ENCODE data around the gene BRIP1. TPM values are rescaled to one million over a fixed set of nuclear protein-coding genes. Genes with fewer than 3 reads are reported as not detected.

BRIP1 gene
- total RNA-seq, 1 donor, result 6.2 TPM

- Histone ChIP-seq H3K79me2 (ENCODE audit: insufficient read depth, low read length) (no peaks in the 10 kb centered on the region), H2AFZ (ENCODE audit: low read length) (no peak overlapping the region), H3K27me3 (ENCODE audit: insufficient read depth, low read length) (no peaks in the 10 kb centered on the region), H3K4me1 (ENCODE audit: insufficient read depth, low read length) (peaks cover 21% of the 10 kb centered on the region), H3K9me3 (ENCODE audit: low read depth, low read length) (no peaks in the 10 kb centered on the region), H3K36me3 (ENCODE audit: insufficient read depth, low read length) (peaks cover 7% of the 10 kb centered on the region), H3K27ac (ENCODE audit: low read depth, low read length) (no peak overlapping the region), H3K4me3 (ENCODE audit: insufficient read depth, low read length) (no peak overlapping the region), H3K4me2 (ENCODE audit: insufficient read depth, low read length) (no peak overlapping the region), H4K20me1 (ENCODE audit: insufficient read depth, low read length) (no peaks in the 10 kb centered on the region)
- TF ChIP-seq, protein P1, sequence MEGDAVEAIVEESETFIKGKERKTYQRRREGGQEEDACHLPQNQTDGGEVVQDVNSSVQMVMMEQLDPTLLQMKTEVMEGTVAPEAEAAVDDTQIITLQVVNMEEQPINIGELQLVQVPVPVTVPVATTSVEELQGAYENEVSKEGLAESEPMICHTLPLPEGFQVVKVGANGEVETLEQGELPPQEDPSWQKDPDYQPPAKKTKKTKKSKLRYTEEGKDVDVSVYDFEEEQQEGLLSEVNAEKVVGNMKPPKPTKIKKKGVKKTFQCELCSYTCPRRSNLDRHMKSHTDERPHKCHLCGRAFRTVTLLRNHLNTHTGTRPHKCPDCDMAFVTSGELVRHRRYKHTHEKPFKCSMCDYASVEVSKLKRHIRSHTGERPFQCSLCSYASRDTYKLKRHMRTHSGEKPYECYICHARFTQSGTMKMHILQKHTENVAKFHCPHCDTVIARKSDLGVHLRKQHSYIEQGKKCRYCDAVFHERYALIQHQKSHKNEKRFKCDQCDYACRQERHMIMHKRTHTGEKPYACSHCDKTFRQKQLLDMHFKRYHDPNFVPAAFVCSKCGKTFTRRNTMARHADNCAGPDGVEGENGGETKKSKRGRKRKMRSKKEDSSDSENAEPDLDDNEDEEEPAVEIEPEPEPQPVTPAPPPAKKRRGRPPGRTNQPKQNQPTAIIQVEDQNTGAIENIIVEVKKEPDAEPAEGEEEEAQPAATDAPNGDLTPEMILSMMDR (IDR thresholded peaks at IDR 0.05; ENCODE audit: extremely low read depth, low read depth, low read length), result no peak
- DNase-seq (ENCODE audit: insufficient read length, low spot score, missing footprints), result no peak
Measured at GRCh38 chr17:61803796-61804195, 59.5 kb downstream of the BRIP1 start.

GRCh38 chr17:61803216-61803615, 60.1 kb downstream of the BRIP1 start:
- DNase-seq (ENCODE audit: insufficient read length, low spot score, missing footprints), result no peak
- Histone ChIP-seq H3K9me3 (ENCODE audit: low read depth, low read length) (no peaks in the 10 kb centered on the region), H4K20me1 (ENCODE audit: insufficient read depth, low read length) (no peaks in the 10 kb centered on the region), H3K27ac (ENCODE audit: low read depth, low read length) (no peak overlapping the region), H3K4me2 (ENCODE audit: insufficient read depth, low read length) (no peak overlapping the region), H3K4me1 (ENCODE audit: insufficient read depth, low read length) (peaks cover 21% of the 10 kb centered on the region), H3K36me3 (ENCODE audit: insufficient read depth, low read length) (peaks cover 8% of the 10 kb centered on the region), H3K4me3 (ENCODE audit: insufficient read depth, low read length) (no peak overlapping the region), H3K27me3 (ENCODE audit: insufficient read depth, low read length) (no peaks in the 10 kb centered on the region), H3K79me2 (ENCODE audit: insufficient read depth, low read length) (no peaks in the 10 kb centered on the region), H2AFZ (ENCODE audit: low read length) (no peak overlapping the region)
- TF ChIP-seq, protein P1 (IDR thresholded peaks at IDR 0.05; ENCODE audit: extremely low read depth, low read depth, low read length), result no peak

DNA sequence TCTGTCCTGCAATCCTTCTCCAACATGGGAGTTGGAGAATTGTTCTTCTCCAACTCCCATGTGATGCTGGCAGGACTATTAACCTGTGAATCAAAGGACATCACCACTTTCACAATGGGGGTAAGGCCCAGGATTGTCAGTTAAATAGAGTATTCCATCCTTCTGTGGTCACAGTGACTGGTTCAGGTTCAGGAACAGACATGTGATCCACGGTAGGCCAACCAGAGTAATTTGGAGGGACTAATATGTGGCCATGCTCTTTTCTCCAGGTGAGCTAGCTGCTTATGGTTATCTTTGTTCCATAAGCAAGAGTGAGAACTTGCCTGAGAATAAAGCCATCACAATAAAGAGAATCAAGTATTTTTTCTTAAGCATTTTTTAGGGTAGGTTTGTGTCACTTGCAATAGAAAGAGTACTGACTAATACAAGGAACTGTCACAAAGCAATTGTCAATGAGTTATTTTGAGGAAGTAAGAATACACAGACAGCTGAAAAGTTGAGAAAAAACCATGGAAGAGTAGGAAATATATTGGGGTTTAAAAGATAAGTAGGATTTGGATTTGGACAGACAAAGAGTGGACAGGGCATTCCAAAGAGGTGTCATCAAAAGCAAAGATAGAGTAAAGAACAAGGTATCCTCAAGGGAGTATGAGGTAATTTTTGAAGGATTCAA, 63.4 kb downstream of the BRIP1 start:
- TF ChIP-seq, protein P1 (IDR thresholded peaks at IDR 0.05; ENCODE audit: extremely low read depth, low read depth, low read length), result no peak
- peaks cover 8% of the 10 kb centered on the region for H3K36me3 ChIP-seq (ENCODE audit: insufficient read depth, low read length)
- DNase-seq (ENCODE audit: insufficient read length, low spot score, missing footprints), result no peak

DNA sequence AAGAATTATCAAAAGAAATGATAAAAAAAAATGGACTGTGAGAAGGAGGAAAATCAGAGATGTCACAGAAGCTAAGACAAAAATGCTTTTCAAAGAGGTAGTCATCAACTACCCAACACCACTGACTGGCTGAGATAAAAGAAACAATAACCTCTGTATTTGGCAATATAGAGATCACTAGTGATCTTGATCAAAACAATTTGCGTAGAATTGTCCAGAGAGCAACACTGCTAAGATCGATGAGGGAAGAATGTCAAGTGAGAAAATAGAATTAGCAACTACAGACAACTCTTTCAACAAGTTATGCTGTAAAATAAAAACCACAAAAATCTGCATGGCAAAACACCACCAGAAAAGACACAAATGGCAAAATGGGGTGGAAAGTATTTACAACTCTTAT, 66.0 kb downstream of the BRIP1 start:
- DNase-seq (ENCODE audit: insufficient read length, low spot score, missing footprints), result no peak
- Histone ChIP-seq H3K36me3 (ENCODE audit: insufficient read depth, low read length) (peaks cover 8% of the 10 kb centered on the region), H3K4me1 (ENCODE audit: insufficient read depth, low read length) (no peaks in the 10 kb centered on the region), H3K79me2 (ENCODE audit: insufficient read depth, low read length) (no peaks in the 10 kb centered on the region), H4K20me1 (ENCODE audit: insufficient read depth, low read length) (no peaks in the 10 kb centered on the region), H2AFZ (ENCODE audit: low read length) (no peak overlapping the region), H3K27me3 (ENCODE audit: insufficient read depth, low read length) (no peaks in the 10 kb centered on the region), H3K9me3 (ENCODE audit: low read depth, low read length) (no peaks in the 10 kb centered on the region), H3K4me3 (ENCODE audit: insufficient read depth, low read length) (no peak overlapping the region), H3K27ac (ENCODE audit: low read depth, low read length) (no peak overlapping the region), H3K4me2 (ENCODE audit: insufficient read depth, low read length) (no peak overlapping the region)
- TF ChIP-seq, protein P1 (IDR thresholded peaks at IDR 0.05; ENCODE audit: extremely low read depth, low read depth, low read length), result no peak

More for the DNA sequence above, 63.4 kb downstream of the BRIP1 start:
- no peak overlapping the region for H3K4me2 ChIP-seq (ENCODE audit: insufficient read depth, low read length)
- no peaks in the 10 kb centered on the region for H3K27me3 ChIP-seq (ENCODE audit: insufficient read depth, low read length)
- no peaks in the 10 kb centered on the region for H3K9me3 ChIP-seq (ENCODE audit: low read depth, low read length)
- H3K27ac ChIP-seq (ENCODE audit: low read depth, low read length), result no peak overlapping the region
- no peaks in the 10 kb centered on the region for H3K79me2 ChIP-seq (ENCODE audit: insufficient read depth, low read length)
- H3K4me3 ChIP-seq (ENCODE audit: insufficient read depth, low read length), result no peak overlapping the region
- H3K4me1 ChIP-seq (ENCODE audit: insufficient read depth, low read length), result no peaks in the 10 kb centered on the region
- no peaks in the 10 kb centered on the region for H4K20me1 ChIP-seq (ENCODE audit: insufficient read depth, low read length)
- no peak overlapping the region for H2AFZ ChIP-seq (ENCODE audit: low read length)
